Stimulated activated effector memory CD8-positive, alpha-beta T cell treated with anti-CD3 and anti-CD28 coated beads, Interleukin-12 subunit alpha, Interleukin-12 subunit beta, amount 100 ng/mL, for 72 hours (primary cell): ENCODE data around the gene PARP1.
A peak's percentile ranks its signal among the peaks of the same experiment; 100 is the strongest.

Experiments
- ATAC-seq: fragments of 150-1000 bp; cut with Tn5 transposase; 2 replicates; pipeline ENCODE4 v1.10.0; 2021
- DNase-seq, 2 donors: peaks; one replicate each; pipeline ENCODE4 v3.0.0; 2021 to 2022; ENCODE audit warnings: low spot score in 2 of 2
- H3K27ac Mint-ChIP-seq: one replicate; pipeline ENCODE4 v1.8.0; 2022; ENCODE audit warnings: mild to moderate bottlenecking, mixed read lengths
- H3K36me3 Mint-ChIP-seq: one replicate; pipeline ENCODE4 v1.8.0; 2022; ENCODE audit warnings: mild to moderate bottlenecking, mixed read lengths
- H3K4me1 Mint-ChIP-seq: one replicate; pipeline ENCODE4 v1.8.0; 2022; ENCODE audit warnings: mixed read lengths
- H3K4me3 Mint-ChIP-seq: one replicate; pipeline ENCODE4 v1.8.0; 2022; ENCODE audit warnings: mild to moderate bottlenecking, mixed read lengths
- H3K9me3 Mint-ChIP-seq: one replicate; pipeline ENCODE4 v1.8.0; 2022; ENCODE audit warnings: mixed read lengths

PARP1 gene

DNA sequence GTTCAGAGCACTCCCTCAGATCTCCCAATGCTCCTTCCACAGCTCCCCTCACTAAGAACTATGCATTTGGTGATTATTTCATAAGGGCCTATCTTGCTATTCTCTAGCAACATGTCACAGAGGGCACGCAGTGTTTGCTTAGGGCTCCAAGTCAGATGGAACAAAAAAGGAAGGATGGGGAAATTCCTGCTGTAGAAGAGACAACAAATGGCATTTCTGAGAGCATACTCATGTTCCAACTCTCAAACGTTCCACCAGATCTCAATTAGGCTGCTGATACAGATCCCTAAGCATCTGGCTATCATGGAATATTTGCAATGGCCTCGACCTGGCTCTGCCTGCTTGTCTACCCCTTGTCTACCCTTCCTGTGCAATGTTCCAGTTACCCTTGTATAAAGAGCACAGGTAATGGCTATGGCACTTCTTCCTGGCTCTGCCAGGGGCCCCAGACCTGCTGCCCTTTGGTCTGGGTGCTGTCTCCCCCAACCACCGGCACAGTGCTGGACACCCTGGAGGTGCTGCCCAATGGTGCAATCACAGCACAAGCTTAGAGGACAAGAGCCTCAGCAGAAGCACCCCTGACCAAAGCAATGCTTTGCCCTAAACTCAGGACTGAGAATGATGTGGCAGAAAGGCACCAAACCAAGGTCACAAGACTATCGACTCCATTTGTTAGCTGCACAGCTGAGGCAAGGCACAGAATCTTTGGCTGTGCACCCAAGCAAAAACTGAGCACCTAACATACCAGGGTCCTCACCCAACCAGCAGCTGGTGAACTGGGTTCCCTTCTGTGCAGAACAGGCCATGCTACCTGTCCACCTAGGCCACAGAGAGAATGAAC, 3.6 kb downstream of the PARP1 start:
- Mint-ChIP-seq H3K27ac (peak overlapping the region; percentile 70), H3K4me1 (peaks cover 72% of the 10 kb centered on the region), H3K9me3 (no peaks in the 10 kb centered on the region), H3K4me3 (peak overlapping the region; percentile 81), H3K36me3 (peaks cover 62% of the 10 kb centered on the region)
- DNase-seq (no peak), ATAC-seq (no peak)

DNA sequence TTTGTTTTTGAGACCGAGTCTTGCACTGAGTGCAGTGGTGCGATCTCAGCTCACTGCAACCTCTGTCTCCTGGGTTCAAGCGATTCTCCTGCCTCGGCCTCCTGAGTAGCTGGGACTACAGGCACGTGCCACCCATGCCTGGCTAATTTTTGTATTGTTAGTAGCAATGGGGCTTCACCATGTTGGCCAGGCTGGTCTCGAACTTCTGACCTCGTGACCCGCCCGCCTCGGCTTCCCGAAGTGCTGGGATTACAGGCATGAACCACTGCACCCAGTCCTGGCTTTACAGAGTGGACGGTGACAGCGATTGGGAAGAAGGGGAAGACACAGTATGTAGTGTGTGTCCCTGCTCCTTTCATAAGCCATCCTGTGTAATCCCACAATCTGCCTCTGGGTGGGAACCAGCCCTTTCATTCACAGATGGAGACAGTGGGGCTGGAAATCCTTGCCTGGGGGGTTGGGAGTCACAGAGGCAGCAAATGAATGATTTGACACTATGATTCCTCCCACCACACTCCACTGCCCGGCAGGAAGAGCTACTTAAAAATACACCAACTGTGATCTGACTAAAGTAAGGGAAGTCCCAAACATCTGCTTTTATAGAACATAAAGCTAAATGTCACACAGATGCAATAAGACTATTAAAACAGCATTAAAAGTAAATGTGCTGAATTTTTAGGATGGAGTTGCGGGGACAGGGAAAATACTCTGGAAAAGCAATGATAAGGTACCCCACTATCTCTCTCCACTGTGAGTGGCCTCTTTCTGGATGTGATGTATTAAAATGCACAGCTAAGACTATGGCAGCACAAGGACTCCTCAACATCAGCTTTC, 4.5 kb downstream of the PARP1 start:
- peaks cover 68% of the 10 kb centered on the region for H3K4me1 Mint-ChIP-seq
- ATAC-seq (no peak), DNase-seq (no peak)
- H3K4me3 Mint-ChIP-seq = no peak overlapping the region
- H3K27ac Mint-ChIP-seq = peak overlapping the region; percentile 70
- no peaks in the 10 kb centered on the region for H3K9me3 Mint-ChIP-seq
- peaks cover 68% of the 10 kb centered on the region for H3K36me3 Mint-ChIP-seq

DNA sequence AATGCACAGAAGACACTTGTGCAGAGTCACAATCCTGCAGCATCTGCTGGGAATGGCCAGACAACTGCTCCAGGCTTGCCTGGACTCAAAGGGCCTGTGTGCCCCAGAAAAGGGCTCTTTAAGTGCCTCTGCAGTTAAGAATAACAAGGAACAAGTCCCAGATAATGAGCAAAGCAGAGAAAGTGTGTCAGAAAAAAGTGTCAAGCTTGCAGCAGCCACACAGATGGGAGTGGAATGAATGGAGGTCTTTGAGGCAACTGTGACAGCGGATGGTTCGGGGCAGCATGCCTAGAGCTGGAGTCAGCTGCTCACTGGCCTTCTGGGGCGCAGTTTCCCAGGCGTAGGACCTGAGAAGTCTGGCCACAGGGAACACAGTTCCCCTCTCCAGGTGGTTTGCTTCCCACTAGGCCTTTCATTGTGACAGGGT, 5.1 kb downstream of the PARP1 start:
- peak overlapping the region; percentile 80 for H3K27ac Mint-ChIP-seq
- peaks cover 68% of the 10 kb centered on the region for H3K36me3 Mint-ChIP-seq
- DNase-seq (no peak), ATAC-seq (no peak)
- peaks cover 70% of the 10 kb centered on the region for H3K4me1 Mint-ChIP-seq
- no peak overlapping the region for H3K4me3 Mint-ChIP-seq
- H3K9me3 Mint-ChIP-seq = no peaks in the 10 kb centered on the region

DNA sequence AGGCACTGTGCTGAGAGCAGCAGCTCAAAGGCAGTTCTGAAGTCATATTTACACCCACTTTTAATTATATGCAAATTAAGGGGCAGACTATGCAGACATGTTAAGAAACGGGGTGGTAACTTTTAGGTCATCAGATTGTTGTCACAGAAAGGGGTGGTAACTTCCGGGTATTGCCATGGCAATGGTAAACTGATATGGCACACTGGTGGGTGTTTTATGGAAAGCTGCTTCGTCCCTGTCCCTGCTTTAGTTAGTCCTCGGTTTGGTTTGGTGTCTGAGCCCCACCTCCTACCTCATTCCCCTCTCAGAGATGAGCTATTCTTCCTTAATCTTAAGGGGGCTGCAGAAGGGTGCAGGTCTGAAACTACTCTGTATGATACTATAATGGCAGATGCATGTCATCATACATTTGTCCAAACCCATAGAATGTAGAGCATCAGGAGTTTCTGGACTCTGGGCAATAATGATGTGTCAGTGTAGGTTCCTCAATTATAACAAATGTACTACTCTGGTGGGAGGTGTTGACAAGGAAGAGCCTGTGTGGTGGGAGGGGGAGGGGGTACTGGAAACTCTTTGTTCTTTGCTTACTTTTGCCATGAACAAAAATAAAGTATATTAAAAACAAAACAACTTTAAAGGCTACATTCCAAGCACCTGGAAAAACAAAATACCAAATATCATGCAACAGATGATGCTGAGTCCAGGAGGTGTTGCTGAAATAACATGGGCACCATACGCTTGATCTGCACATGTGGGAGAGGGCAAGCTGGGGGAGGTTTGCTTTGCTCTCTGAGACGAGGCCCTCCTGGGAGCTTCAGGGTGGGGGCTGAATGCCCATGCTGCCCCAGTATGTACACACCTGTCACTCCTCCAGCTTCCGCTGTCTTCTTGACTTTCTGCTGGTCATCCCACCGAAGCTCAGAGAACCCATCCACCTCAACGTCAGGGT, 6.3 kb downstream of the PARP1 start:
- H3K4me3 Mint-ChIP-seq = no peak overlapping the region

DNA sequence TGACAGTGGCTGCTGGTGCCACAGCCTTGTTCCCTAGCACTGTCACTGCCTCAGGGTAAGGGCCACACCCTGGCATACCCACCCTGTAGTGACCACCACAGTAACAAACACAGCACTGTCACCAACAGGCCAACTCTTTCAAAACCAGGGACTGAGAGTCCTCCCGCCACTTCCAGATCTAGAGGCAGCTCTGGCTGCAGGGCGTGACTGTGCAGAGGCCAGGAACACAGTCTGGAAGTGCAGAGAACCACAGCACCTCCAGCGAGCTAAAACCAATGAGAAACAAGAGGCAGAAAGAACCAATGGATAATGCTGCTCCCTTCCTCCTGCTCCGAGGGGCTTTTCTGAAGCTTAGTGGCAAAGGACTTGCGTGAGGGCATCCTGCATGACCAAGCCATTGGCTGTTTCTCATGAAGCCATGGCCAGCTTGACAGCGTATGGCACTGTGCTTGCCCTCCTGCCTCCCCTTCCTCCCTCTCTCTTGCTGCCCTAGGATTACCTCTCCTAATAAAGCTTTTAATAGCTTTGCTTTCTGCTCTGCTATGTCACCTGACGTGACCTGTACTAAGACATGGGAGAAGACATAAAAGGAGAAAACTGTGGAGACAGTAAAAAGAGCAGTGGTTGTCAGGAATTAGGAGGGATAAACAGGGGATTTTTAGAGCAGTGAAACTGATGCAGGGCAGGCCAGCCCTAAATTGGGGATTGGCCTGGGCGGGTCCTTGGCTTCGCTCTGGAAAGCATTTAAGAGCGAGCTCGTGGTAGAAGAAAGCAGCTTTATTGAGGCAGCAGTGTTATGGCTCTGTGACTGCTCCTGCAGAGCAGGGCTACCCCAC, 7.2 kb downstream of the PARP1 start:
- peaks cover 80% of the 10 kb centered on the region for H3K36me3 Mint-ChIP-seq
- H3K9me3 Mint-ChIP-seq = no peaks in the 10 kb centered on the region
- peak overlapping the region; percentile 80 for H3K27ac Mint-ChIP-seq
- no peak overlapping the region for H3K4me3 Mint-ChIP-seq
- DNase-seq (no peak), ATAC-seq (no peak)
- peaks cover 60% of the 10 kb centered on the region for H3K4me1 Mint-ChIP-seq

More for the DNA sequence above, 6.3 kb downstream of the PARP1 start:
- Mint-ChIP-seq H3K36me3 (peaks cover 71% of the 10 kb centered on the region), H3K4me1 (peaks cover 68% of the 10 kb centered on the region), H3K27ac (peak overlapping the region; percentile 80), H3K9me3 (no peaks in the 10 kb centered on the region)
- no peak for ATAC-seq
- DNase-seq = no peak

DNA sequence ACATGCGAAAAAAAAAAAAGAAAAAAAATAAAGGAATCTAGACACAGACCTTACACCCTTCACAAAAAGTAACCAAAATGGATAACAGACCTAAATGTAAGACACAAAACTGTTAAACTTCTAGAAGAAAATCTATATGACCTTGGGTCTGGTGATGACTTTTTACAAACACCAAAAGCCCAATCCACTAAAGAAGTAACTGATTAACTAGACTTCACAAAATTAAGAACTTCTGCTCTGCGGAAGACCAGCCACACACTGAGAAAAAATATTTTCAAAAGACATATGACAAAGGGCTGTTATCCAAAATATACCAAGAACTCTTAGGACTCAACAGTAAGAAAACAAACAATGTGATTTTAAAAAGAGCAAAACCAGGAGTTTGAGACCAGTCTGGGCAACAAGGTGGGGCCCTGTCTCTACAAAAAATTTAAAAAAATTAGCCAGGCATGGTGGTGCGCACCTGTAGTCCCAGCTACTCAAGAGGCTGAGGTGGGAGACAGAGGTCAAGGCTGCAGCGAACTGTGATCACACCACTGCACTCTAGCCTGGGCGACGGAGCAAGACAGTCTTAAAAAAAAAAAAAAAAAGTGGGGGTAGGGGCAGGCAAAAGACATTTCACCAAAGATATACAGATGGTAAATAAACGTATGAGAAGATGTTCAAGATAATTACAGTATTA, 9.8 kb downstream of the PARP1 start:
- no peak for ATAC-seq
- no peak overlapping the region for H3K27ac Mint-ChIP-seq
- H3K9me3 Mint-ChIP-seq = no peaks in the 10 kb centered on the region
- DNase-seq = no peak
- H3K4me1 Mint-ChIP-seq = peaks cover 35% of the 10 kb centered on the region
- no peak overlapping the region for H3K4me3 Mint-ChIP-seq
- H3K36me3 Mint-ChIP-seq = peaks cover 98% of the 10 kb centered on the region

DNA sequence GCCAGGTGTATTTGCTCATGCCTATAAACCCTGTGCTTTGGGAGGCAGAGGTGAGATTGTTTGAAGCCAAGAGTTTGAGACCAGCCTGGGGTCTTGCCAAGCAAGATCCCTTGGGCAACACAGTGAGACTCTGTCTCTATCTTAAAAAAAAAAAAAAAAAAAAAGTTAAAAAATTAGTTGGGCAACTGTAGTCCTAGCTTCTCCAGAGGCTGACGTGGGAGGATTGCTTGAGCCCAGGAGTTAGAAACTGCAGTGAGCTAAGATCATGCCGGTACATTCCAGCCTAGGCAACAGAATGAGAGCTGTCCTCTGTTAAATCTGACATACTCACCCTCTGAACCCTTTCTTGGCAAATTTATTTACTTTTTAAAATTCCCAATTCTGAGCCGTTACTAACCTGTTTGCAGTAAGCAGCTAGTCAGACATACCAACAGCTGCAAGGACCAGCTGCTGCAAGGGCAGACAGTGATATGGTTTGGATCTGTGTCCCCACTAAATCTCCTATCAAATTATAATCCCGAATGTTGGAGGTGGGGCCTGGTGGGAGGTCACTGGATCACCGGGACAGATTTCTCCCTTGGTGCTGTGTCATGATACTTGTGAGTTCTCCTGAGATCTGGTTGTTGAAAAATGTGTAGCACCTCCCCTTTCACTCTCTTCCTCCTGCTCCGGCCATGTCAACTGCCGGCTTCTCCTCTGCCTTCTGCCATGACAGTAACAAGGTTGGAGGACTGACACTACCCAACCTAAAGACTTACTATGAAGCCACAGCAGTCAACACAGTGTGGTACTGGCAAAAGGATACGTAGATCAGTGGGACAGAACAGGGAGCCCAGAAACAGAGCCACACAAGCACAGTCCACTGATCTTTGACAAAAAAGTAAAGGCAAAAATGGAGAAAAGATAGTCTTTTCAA, 10.6 kb downstream of the PARP1 start:
- Mint-ChIP-seq H3K27ac (peak overlapping the region; percentile 10), H3K36me3 (peaks cover 100% of the 10 kb centered on the region), H3K9me3 (no peaks in the 10 kb centered on the region), H3K4me1 (peaks cover 29% of the 10 kb centered on the region), H3K4me3 (no peak overlapping the region)
- DNase-seq (no peak), ATAC-seq (no peak)

DNA sequence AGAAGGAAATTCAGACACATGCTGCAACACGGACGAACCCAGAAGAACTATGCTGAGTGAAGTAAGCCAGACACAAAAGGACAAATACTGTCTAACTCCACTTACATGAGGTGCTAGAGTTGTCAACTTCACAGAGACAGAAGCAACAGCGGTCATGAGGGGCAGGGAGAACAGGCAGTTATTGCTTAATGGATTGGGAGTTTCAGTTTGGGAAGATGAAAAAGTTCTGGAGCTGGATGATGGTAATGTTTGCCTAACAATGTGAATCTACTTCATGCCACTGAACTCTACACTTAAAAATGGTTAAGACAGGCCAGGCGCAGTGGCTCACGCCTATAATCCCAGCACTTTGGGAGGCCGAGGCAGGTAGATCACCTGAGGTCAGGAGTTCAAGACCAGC, 12.1 kb downstream of the PARP1 start:
- DNase-seq (no peak), ATAC-seq (no peak)
- Mint-ChIP-seq H3K36me3 (peaks cover 100% of the 10 kb centered on the region), H3K27ac (no peak overlapping the region), H3K4me1 (peaks cover 20% of the 10 kb centered on the region), H3K4me3 (no peak overlapping the region), H3K9me3 (no peaks in the 10 kb centered on the region)

DNA sequence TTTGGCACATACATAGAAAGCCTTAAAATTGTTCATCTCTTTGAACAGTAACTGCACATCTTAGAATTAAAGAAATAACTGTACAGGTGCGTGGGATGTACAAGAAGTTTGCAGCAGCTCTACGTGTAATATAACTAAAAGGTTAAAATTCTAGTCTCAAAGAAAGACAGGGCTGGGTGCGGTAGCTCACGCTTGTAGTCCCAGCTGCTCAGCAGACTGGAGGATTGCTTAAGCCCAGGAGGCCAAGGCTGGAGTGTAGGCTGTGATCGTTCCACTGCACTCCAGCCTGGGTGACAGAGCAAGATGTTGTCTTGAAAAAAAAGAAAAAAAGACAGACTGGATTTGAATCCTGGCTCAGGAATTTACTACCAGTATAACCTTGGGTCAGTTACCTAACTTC, 13.4 kb downstream of the PARP1 start:
- no peak for DNase-seq
- ATAC-seq = no peak
- Mint-ChIP-seq H3K27ac (peak overlapping the region; percentile 48), H3K36me3 (peaks cover 100% of the 10 kb centered on the region), H3K4me1 (peaks cover 11% of the 10 kb centered on the region), H3K4me3 (no peak overlapping the region), H3K9me3 (no peaks in the 10 kb centered on the region)

DNA sequence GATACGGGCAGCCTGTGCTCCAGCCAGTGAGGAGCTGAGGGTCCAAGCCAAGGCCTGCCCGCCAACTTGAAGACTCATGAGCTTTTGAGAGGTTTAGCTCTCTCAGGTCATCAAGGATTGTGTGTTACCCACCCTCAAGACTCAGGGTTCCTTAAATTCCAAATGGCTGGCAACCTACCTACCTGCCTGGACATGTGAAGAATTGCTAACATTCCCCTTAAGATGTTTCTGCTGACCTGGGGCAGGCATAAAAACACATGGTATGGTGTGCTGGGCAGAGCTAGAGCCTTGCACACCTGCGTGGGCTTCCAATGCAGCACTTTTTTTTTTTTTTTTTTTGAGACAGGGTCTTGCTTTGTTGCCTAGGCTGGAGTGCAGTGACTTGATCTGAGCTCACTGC, 17.2 kb downstream of the PARP1 start:
- Mint-ChIP-seq H3K36me3 (peaks cover 100% of the 10 kb centered on the region), H3K9me3 (no peaks in the 10 kb centered on the region), H3K27ac (no peak overlapping the region), H3K4me3 (no peak overlapping the region), H3K4me1 (no peaks in the 10 kb centered on the region)
- no peak for DNase-seq
- no peak for ATAC-seq

DNA sequence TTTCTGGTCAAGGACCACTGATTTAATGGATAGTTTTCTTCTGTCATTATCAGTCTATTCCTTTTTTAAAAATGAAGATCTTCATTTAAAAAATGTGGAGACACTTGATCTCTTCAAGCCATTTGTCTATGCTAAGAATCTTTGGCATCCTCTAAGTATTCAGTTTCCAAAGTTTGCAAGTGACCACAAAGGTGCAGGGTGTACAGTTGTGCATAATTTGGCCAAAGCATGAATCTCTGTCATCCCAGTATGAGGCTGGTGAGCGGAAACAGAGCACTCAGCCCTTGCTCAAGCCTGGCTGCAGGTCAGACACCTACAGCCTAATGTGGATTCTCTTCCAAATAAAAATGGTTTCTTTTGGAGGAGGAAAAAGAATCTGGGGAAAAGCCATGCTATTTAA, 19.8 kb downstream of the PARP1 start:
- Mint-ChIP-seq H3K36me3 (peaks cover 100% of the 10 kb centered on the region), H3K27ac (no peak overlapping the region), H3K9me3 (no peaks in the 10 kb centered on the region), H3K4me1 (peaks cover 10% of the 10 kb centered on the region), H3K4me3 (no peak overlapping the region)
- DNase-seq = no peak
- no peak for ATAC-seq

DNA sequence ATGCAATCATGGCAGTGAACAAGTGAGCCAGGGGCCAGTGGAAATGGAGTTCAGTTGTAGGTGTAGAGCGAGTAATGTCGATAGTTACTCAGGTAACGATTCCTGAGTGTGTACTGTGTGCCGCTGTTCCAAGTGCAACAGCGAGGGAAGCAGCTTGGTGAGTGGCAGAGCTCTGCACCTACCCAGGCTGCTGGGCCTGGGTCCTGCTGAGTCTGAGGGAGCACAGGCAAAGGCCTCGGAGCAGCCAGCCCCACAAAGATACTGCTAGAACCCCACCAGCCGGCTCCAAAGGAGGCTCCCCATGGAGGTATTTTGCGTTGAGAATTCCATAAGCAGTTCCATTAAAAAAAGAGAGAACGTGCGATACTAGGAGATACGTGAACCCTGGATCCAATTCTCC, 23.2 kb downstream of the PARP1 start:
- H3K36me3 Mint-ChIP-seq = peaks cover 100% of the 10 kb centered on the region
- DNase-seq = no peak
- no peak overlapping the region for H3K27ac Mint-ChIP-seq
- H3K9me3 Mint-ChIP-seq = no peaks in the 10 kb centered on the region
- no peak overlapping the region for H3K4me3 Mint-ChIP-seq
- no peak for ATAC-seq
- H3K4me1 Mint-ChIP-seq = peaks cover 18% of the 10 kb centered on the region

DNA sequence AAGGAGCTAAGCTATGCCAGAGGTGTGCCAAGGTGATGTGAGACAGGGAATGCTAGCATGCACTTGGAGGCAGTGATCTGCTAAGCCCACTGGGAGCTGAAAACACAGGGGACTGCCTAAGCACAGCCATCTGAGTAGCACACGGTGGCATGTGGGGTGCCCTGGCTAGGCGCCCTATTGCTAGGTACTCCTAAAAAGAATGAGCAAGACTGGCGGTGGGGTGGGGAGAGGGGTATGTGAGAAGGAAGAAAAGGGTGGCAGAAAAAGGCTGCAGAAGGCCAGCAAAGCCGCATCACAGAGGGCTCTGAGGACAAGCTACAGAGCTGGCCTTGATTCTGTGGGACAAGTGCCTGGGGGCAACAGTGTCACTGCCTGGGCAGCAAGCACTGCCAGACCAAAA, 23.9 kb downstream of the PARP1 start:
- H3K4me1 Mint-ChIP-seq = peaks cover 18% of the 10 kb centered on the region
- DNase-seq (no peak), ATAC-seq (no peak)
- H3K36me3 Mint-ChIP-seq = peaks cover 100% of the 10 kb centered on the region
- no peaks in the 10 kb centered on the region for H3K9me3 Mint-ChIP-seq
- peak overlapping the region; percentile 48 for H3K27ac Mint-ChIP-seq
- no peak overlapping the region for H3K4me3 Mint-ChIP-seq
